Osteocyte (in vitro differentiated cells): ENCODE data around the gene CGB1. TPM values are rescaled to one million over a fixed set of nuclear protein-coding genes. Genes with fewer than 3 reads are reported as not detected.
"Not testable (repeated sequence)": the region's sequence is repeated elsewhere in the genome, so short reads cannot be mapped to it uniquely, and the experiment has no call there.

ENCODE experiments used
- DNase-seq: peaks from one replicate; pipeline ENCODE4 v3.0.0; 2021; ENCODE audit warnings: mixed read lengths; ENCODE audit not compliant: unreplicated experiment; ENCODE audit errors: extremely low spot score
- H3K27ac Mint-ChIP-seq: one replicate; pipeline ENCODE4 v1.8.0; 2021; ENCODE audit warnings: mild to moderate bottlenecking, mixed read lengths; ENCODE audit not compliant: unreplicated experiment
- H3K27me3 Mint-ChIP-seq: one replicate; pipeline ENCODE4 v1.8.0; 2021; ENCODE audit warnings: mixed read lengths; ENCODE audit not compliant: unreplicated experiment
- H3K36me3 Mint-ChIP-seq: one replicate; pipeline ENCODE4 v1.8.0; 2021; ENCODE audit warnings: mixed read lengths; ENCODE audit not compliant: unreplicated experiment
- H3K4me1 Mint-ChIP-seq: one replicate; pipeline ENCODE4 v1.8.0; 2021; ENCODE audit warnings: mixed read lengths; ENCODE audit not compliant: unreplicated experiment
- H3K4me3 Mint-ChIP-seq: one replicate; pipeline ENCODE4 v1.8.0; 2021; ENCODE audit warnings: mild to moderate bottlenecking, moderate library complexity, mixed read lengths; ENCODE audit not compliant: unreplicated experiment
- H3K9me3 Mint-ChIP-seq: one replicate; pipeline ENCODE4 v1.8.0; 2021; ENCODE audit warnings: mixed read lengths; ENCODE audit not compliant: unreplicated experiment
- CTCF ChIP-seq: fragments of 200-600 bp; sonication (generic); IDR thresholded peaks from 2 replicates; pipeline ENCODE4 v1.5.0; 2021; ENCODE audit warnings: antibody characterized with exemption, mild to moderate bottlenecking, moderate library complexity
- total RNA-seq: library from RNA; stranded (reverse); gene quantifications from 2 replicates; pipeline ENCODE4 v1.2.1, GENCODE V29; 2021

Gene CGB1
- total RNA-seq, 1 donor from 2014 or later, result not detected

- peaks cover 27% of the 10 kb centered on the region for H3K4me1 Mint-ChIP-seq
- TF ChIP-seq CTCF, result no peak
- H3K9me3 Mint-ChIP-seq, result no peaks in the 10 kb centered on the region
- H3K36me3 Mint-ChIP-seq, result peaks cover 7% of the 10 kb centered on the region
- DNase-seq, result no peak
- no peaks in the 10 kb centered on the region for H3K27me3 Mint-ChIP-seq
- H3K27ac Mint-ChIP-seq, result peak overlapping the region; percentile 92
- H3K4me3 Mint-ChIP-seq, result peak overlapping the region; percentile 95
Observed at GRCh38 chr19:49084206-49085019, 47.7 kb upstream of the CGB1 start.

GRCh38 chr19:49081273-49081672 is 44.6 kb upstream of the CGB1 start:
- Mint-ChIP-seq H3K27ac (no peak overlapping the region), H3K9me3 (no peaks in the 10 kb centered on the region), H3K4me3 (no peak overlapping the region), H3K36me3 (peaks cover under 1% of the 10 kb centered on the region), H3K27me3 (no peaks in the 10 kb centered on the region), H3K4me1 (peaks cover 11% of the 10 kb centered on the region)
- TF ChIP-seq CTCF, result no peak
- no peak for DNase-seq

GRCh38 chr19:49080392-49080791 is 43.7 kb upstream of the CGB1 start:
- H3K36me3 Mint-ChIP-seq, result no peaks in the 10 kb centered on the region
- peaks cover 6% of the 10 kb centered on the region for H3K4me1 Mint-ChIP-seq
- H3K27me3 Mint-ChIP-seq, result no peaks in the 10 kb centered on the region

GRCh38 chr19:49074869-49075268 is 38.2 kb upstream of the CGB1 start:
- not testable (repeated sequence) for H3K4me1 Mint-ChIP-seq, H3K36me3 Mint-ChIP-seq, H3K9me3 Mint-ChIP-seq, DNase-seq, H3K27ac Mint-ChIP-seq, H3K4me3 Mint-ChIP-seq
- peak; percentile 76 for TF ChIP-seq CTCF
- peaks cover 33% of the 10 kb centered on the region for H3K27me3 Mint-ChIP-seq

More at GRCh38 chr19:49080392-49080791, 43.7 kb upstream of the CGB1 start:
- no peak overlapping the region for H3K4me3 Mint-ChIP-seq
- no peaks in the 10 kb centered on the region for H3K9me3 Mint-ChIP-seq
- no peak overlapping the region for H3K27ac Mint-ChIP-seq
- no peak for TF ChIP-seq CTCF
- DNase-seq, result no peak

- TF ChIP-seq CTCF, result peak; percentile 30
- H3K27me3 Mint-ChIP-seq, result peaks cover 41% of the 10 kb centered on the region
- H3K36me3 Mint-ChIP-seq, result peaks cover 4% of the 10 kb centered on the region
- peaks cover 7% of the 10 kb centered on the region for H3K9me3 Mint-ChIP-seq
- no peak overlapping the region for H3K27ac Mint-ChIP-seq
- no peak for DNase-seq
- H3K4me1 Mint-ChIP-seq, result peaks cover 9% of the 10 kb centered on the region
- no peak overlapping the region for H3K4me3 Mint-ChIP-seq
Observed at GRCh38 chr19:49073514-49074378, 37.1 kb upstream of the CGB1 start.
